ACHN (cell line): Measurements from ENCODE around the gene TFCP2L1.
A peak's percentile ranks its signal among the peaks of the same experiment; 100 is the strongest.
"Not testable (repeated sequence)": the region's sequence is repeated elsewhere in the genome, so short reads cannot be mapped to it uniquely, and the experiment has no call there.

Experiments used
- DNase-seq: peaks from one replicate; pipeline ENCODE4 v3.0.0-alpha.2; 2015
- in situ Hi-C: cut with HindIII; loops from 2 replicates; pipeline ENCODE4 v1.10.0; 2017; ENCODE audit warnings: low sequenced_read_pairs, low pct_ligation_motif_present, low pct_unique_long_range_greater_than_20kb

Gene TFCP2L1

GRCh38 chr2:121298476-121298875 is 13.5 kb upstream of the TFCP2L1 start:
- no peak for DNase-seq
- in situ Hi-C loops: no loop called here

GRCh38 chr2:121297866-121298265 is 12.9 kb upstream of the TFCP2L1 start:
- in situ Hi-C loops, DNase-seq: not testable (repeated sequence)

GRCh38 chr2:121297217-121297830 is 12.3 kb upstream of the TFCP2L1 start:
- DNase-seq: peak; percentile 49
- in situ Hi-C loops: no loop called here

- in situ Hi-C loops: no loop called here
Observed at GRCh38 chr2:121295911-121296650, 11.1 kb upstream of the TFCP2L1 start.

GRCh38 chr2:121294881-121295840 is 10.2 kb upstream of the TFCP2L1 start:
- no peak for DNase-seq
- in situ Hi-C loops: no loop called here

More at GRCh38 chr2:121295911-121296650, 11.1 kb upstream of the TFCP2L1 start:
- no peak for DNase-seq

GRCh38 chr2:121293450-121294325 is 8.7 kb upstream of the TFCP2L1 start:
- in situ Hi-C loops: no loop called here

GRCh38 chr2:121291251-121291580 is 6.2 kb upstream of the TFCP2L1 start:
- no peak for DNase-seq
- in situ Hi-C loops: no loop called here

More at GRCh38 chr2:121293450-121294325, 8.7 kb upstream of the TFCP2L1 start:
- DNase-seq: no peak

- in situ Hi-C loops: no loop called here
- DNase-seq: no peak
Observed at GRCh38 chr2:121289271-121289670, 4.3 kb upstream of the TFCP2L1 start.

GRCh38 chr2:121288454-121289231 is 3.6 kb upstream of the TFCP2L1 start:
- no peak for DNase-seq
- in situ Hi-C loops: no loop called here

GRCh38 chr2:121287956-121288355 is 3.0 kb upstream of the TFCP2L1 start:
- no peak for DNase-seq
- in situ Hi-C loops: no loop called here

GRCh38 chr2:121287146-121287798 is 2.3 kb upstream of the TFCP2L1 start:
- in situ Hi-C loops: no loop called here
- no peak for DNase-seq

GRCh38 chr2:121286506-121286905 is 1.5 kb upstream of the TFCP2L1 start:
- no peak for DNase-seq
- in situ Hi-C loops: no loop called here

GRCh38 chr2:121285926-121286325 is 924 bp upstream of the TFCP2L1 start:
- in situ Hi-C loops: no loop called here
- no peak for DNase-seq

- no peak for DNase-seq
- in situ Hi-C loops: no loop called here
Observed at GRCh38 chr2:121283670-121284462, 1.1 kb downstream of the TFCP2L1 start.

GRCh38 chr2:121282800-121283385 is 2.1 kb downstream of the TFCP2L1 start:
- in situ Hi-C loops: no loop called here
- DNase-seq: no peak

GRCh38 chr2:121281694-121282093 is 3.3 kb downstream of the TFCP2L1 start:
- in situ Hi-C loops: no loop called here
- DNase-seq: no peak
